ENCODE results near the gene TREH.

Gene TREH

DNA sequence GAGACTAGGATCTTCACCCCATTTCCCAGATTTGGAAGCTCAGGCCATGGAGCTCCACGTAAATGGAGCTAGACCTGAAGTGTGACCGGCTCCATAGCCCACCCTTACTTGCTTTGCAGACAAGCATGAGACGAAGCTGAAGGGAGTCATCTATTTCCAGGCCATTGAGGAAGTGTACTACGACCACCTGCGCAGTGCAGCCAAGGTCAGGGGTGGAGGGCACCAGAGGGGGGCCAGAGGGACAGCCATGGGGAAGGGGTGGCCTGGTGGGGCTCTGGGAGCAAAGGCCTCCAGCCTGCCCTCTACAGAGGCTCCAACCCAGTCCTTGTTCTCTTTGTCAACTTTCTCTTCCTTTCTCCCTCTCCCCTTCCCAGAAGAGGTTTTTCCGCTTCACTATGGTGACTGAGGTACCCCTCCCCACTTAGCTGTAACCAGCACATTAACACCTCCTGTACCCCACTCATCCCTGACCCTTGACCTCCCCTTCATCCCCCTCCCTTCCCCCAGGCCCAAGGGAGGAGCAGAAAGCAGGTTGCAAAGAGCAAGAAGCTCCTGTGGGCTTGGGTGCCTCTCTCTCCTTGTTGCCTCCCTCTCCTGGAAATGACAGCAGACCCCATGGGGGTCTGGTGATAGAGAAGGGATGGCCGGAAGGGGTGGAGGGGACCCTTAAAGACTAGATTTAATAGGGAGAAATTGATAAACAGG, 23.8 kb downstream of the TREH start:
- no peaks in the 10 kb centered on the region for H3K27me3 ChIP-seq (ENCODE audit: control insufficient read depth, insufficient read depth, low read length)
- H3K36me3 ChIP-seq (ENCODE audit: control insufficient read depth, low read depth, low read length), result peaks cover 17% of the 10 kb centered on the region
- H3K9ac ChIP-seq (ENCODE audit: low read length), result no peak overlapping the region
- no peaks in the 10 kb centered on the region for H3K9me3 ChIP-seq (ENCODE audit: control insufficient read depth, low read depth, low read length)
- no peak overlapping the region for H3K27ac ChIP-seq (ENCODE audit: low read length)
- peaks cover 20% of the 10 kb centered on the region for H3K4me1 ChIP-seq (ENCODE audit: control insufficient read depth, low read depth, low read length)
- H3K4me3 ChIP-seq (ENCODE audit: low read length), result no peak overlapping the region

DNA sequence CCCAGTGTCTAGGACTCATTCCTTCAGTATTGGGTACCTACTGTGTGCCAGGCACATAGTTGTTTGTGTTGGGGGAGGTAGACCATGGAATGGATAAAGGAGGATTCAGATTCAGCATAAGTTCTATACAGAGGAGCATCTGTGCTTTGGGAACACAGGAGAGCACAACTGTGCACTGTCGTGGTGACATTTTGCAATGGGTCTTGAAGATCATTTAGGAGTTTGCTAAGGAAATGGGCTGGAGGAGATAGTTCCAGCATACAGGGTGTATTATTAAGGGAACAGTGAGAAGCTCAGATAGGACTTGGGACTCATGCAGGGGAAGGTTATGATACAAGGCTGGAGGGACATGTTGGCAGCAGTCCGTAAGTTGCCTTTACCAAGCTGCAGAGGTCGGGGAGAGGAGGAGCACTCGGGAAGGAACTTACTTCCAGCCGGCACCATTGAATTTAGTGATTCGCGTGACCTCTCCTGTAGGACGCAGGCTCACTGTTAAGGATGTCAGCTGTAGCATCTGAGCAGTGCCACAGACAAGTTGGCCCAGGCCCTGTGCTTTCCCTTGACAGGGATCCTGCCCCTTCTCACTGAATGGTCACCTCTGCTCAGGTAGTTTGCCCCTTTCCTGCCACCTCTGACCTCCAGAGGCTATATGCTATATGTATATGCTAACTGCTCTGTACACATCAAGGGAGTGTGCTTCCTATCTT, 25.6 kb downstream of the TREH start:
- Histone ChIP-seq H3K27me3 (ENCODE audit: control insufficient read depth, insufficient read depth, low read length) (no peaks in the 10 kb centered on the region), H3K27ac (ENCODE audit: low read length) (no peak overlapping the region), H3K9me3 (ENCODE audit: control insufficient read depth, low read depth, low read length) (no peaks in the 10 kb centered on the region), H3K9ac (ENCODE audit: low read length) (no peak overlapping the region), H3K4me3 (ENCODE audit: low read length) (no peak overlapping the region), H3K4me1 (ENCODE audit: control insufficient read depth, low read depth, low read length) (peaks cover 5% of the 10 kb centered on the region), H3K36me3 (ENCODE audit: control insufficient read depth, low read depth, low read length) (peaks cover 29% of the 10 kb centered on the region)

DNA sequence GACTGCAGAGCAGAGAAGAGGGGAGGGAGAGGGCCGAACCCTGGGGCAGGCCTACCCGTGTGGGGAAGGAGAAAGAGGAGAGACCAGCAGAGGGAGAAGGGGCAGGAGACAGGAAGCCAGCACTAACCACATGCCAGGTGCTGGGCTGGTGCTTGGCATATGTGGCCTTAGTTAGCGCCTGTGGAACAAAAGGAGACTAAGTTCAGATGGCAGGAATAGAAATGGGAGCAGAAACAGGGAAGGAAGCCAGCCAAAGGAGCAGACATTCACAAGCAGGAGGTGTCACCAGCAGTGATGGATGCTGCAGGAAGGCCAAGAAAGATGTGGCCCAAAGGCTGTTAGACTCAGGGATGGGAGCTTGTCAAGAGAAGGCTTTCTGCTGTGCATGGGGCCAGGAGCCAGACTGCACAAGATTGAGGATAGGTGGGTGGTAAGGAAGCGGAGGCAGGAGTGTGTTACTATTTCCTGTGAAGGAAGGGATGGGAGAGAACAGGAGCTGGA, 26.7 kb downstream of the TREH start:
- H3K36me3 ChIP-seq (ENCODE audit: control insufficient read depth, low read depth, low read length), result peaks cover 38% of the 10 kb centered on the region
- H3K9me3 ChIP-seq (ENCODE audit: control insufficient read depth, low read depth, low read length), result no peaks in the 10 kb centered on the region
- no peak overlapping the region for H3K27ac ChIP-seq (ENCODE audit: low read length)
- H3K4me3 ChIP-seq (ENCODE audit: low read length), result no peak overlapping the region
- H3K9ac ChIP-seq (ENCODE audit: low read length), result no peak overlapping the region
- H3K4me1 ChIP-seq (ENCODE audit: control insufficient read depth, low read depth, low read length), result no peaks in the 10 kb centered on the region
- H3K27me3 ChIP-seq (ENCODE audit: control insufficient read depth, insufficient read depth, low read length), result no peaks in the 10 kb centered on the region

DNA sequence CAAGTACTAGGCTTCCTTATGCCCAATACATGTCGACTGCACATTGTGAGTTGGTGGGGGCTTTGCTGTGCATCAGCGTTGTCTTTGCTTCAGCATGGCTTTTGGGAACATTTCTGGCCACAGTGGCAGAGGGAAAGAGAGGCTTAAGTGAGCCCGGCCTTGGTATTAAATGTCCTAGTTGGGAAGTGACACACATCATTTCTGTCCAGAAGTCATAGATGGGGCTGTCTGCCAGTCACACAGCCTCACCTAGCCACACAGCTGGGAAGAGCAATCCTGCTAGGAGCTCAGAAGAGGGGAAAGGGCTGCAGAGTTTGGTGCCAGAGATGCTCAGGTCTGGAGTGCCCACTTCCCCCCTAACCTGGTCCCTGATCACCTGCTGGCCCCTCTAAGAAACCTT, 27.6 kb downstream of the TREH start:
- no peaks in the 10 kb centered on the region for H3K27me3 ChIP-seq (ENCODE audit: control insufficient read depth, insufficient read depth, low read length)
- no peak overlapping the region for H3K9ac ChIP-seq (ENCODE audit: low read length)
- no peak overlapping the region for H3K4me3 ChIP-seq (ENCODE audit: low read length)
- H3K27ac ChIP-seq (ENCODE audit: low read length), result no peak overlapping the region
- H3K4me1 ChIP-seq (ENCODE audit: control insufficient read depth, low read depth, low read length), result no peaks in the 10 kb centered on the region
- peaks cover 35% of the 10 kb centered on the region for H3K36me3 ChIP-seq (ENCODE audit: control insufficient read depth, low read depth, low read length)
- H3K9me3 ChIP-seq (ENCODE audit: control insufficient read depth, low read depth, low read length), result no peaks in the 10 kb centered on the region

DNA sequence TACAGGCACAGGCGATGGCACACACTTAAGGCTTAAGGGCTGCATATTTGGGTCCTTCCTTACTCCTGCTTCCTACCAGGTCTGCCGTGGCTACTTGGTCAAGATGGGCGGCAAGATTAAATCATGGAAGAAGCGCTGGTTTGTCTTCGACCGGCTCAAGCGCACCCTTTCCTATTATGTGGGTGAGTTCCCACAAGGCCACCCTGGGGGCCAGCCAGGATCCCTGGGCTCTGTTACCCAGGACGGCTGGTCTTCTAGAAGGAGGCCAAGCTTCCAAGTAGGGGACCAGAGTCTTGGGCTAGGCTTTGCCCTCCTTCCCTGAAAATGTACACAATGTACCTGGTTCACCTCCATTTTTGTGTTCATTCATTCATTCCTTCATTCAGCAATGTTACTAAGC, 29.1 kb downstream of the TREH start:
- no peak overlapping the region for H3K27ac ChIP-seq (ENCODE audit: low read length)
- H3K9me3 ChIP-seq (ENCODE audit: control insufficient read depth, low read depth, low read length), result no peaks in the 10 kb centered on the region
- H3K27me3 ChIP-seq (ENCODE audit: control insufficient read depth, insufficient read depth, low read length), result no peaks in the 10 kb centered on the region
- H3K9ac ChIP-seq (ENCODE audit: low read length), result no peak overlapping the region
- H3K4me3 ChIP-seq (ENCODE audit: low read length), result no peak overlapping the region
- peaks cover 45% of the 10 kb centered on the region for H3K36me3 ChIP-seq (ENCODE audit: control insufficient read depth, low read depth, low read length)
- H3K4me1 ChIP-seq (ENCODE audit: control insufficient read depth, low read depth, low read length), result no peaks in the 10 kb centered on the region

DNA sequence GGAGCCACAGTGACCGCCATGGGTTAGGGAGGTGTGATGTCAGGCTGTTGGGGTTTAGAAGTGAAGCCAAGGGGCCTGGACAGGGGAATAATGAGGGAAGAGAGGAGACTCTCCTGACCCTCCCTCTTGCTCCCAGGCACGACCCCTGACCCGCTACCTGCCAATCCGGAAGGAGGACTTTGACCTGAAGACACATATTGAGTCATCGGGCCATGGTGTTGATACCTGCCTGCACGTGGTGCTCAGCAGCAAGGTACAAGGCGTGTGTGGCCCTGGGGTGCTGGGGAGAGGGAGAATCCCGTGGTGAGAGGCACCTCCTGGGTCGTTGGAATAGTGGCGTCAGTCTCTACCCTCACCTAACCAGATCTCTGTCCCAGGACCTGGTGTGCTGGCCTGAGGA, 29.5 kb downstream of the TREH start:
- peaks cover 47% of the 10 kb centered on the region for H3K36me3 ChIP-seq (ENCODE audit: control insufficient read depth, low read depth, low read length)
- no peaks in the 10 kb centered on the region for H3K9me3 ChIP-seq (ENCODE audit: control insufficient read depth, low read depth, low read length)
- H3K4me1 ChIP-seq (ENCODE audit: control insufficient read depth, low read depth, low read length), result no peaks in the 10 kb centered on the region
- no peak overlapping the region for H3K9ac ChIP-seq (ENCODE audit: low read length)
- no peaks in the 10 kb centered on the region for H3K27me3 ChIP-seq (ENCODE audit: control insufficient read depth, insufficient read depth, low read length)
- no peak overlapping the region for H3K4me3 ChIP-seq (ENCODE audit: low read length)
- H3K27ac ChIP-seq (ENCODE audit: low read length), result no peak overlapping the region

GRCh38 chr11:118648291-118648690, 31.2 kb downstream of the TREH start:
- Histone ChIP-seq H3K4me3 (ENCODE audit: low read length) (no peak overlapping the region), H3K4me1 (ENCODE audit: control insufficient read depth, low read depth, low read length) (no peaks in the 10 kb centered on the region), H3K27me3 (ENCODE audit: control insufficient read depth, insufficient read depth, low read length) (no peaks in the 10 kb centered on the region), H3K9me3 (ENCODE audit: control insufficient read depth, low read depth, low read length) (no peaks in the 10 kb centered on the region), H3K9ac (ENCODE audit: low read length) (no peak overlapping the region), H3K27ac (ENCODE audit: low read length) (no peak overlapping the region), H3K36me3 (ENCODE audit: control insufficient read depth, low read depth, low read length) (peaks cover 52% of the 10 kb centered on the region)

GRCh38 chr11:118646393-118646792, 33.1 kb downstream of the TREH start:
- Histone ChIP-seq H3K27ac (ENCODE audit: low read length) (no peak overlapping the region), H3K4me3 (ENCODE audit: low read length) (no peak overlapping the region), H3K27me3 (ENCODE audit: control insufficient read depth, insufficient read depth, low read length) (no peaks in the 10 kb centered on the region), H3K9me3 (ENCODE audit: control insufficient read depth, low read depth, low read length) (no peaks in the 10 kb centered on the region), H3K9ac (ENCODE audit: low read length) (no peak overlapping the region), H3K4me1 (ENCODE audit: control insufficient read depth, low read depth, low read length) (no peaks in the 10 kb centered on the region), H3K36me3 (ENCODE audit: control insufficient read depth, low read depth, low read length) (peaks cover 64% of the 10 kb centered on the region)

- Histone ChIP-seq H3K4me1 (ENCODE audit: control insufficient read depth, low read depth, low read length) (no peaks in the 10 kb centered on the region), H3K9ac (ENCODE audit: low read length) (no peak overlapping the region), H3K27me3 (ENCODE audit: control insufficient read depth, insufficient read depth, low read length) (no peaks in the 10 kb centered on the region), H3K36me3 (ENCODE audit: control insufficient read depth, low read depth, low read length) (peaks cover 58% of the 10 kb centered on the region), H3K9me3 (ENCODE audit: control insufficient read depth, low read depth, low read length) (no peaks in the 10 kb centered on the region), H3K27ac (ENCODE audit: low read length) (no peak overlapping the region), H3K4me3 (ENCODE audit: low read length) (no peak overlapping the region)
Observed at GRCh38 chr11:118645066-118645715, 34.3 kb downstream of the TREH start.

DNA sequence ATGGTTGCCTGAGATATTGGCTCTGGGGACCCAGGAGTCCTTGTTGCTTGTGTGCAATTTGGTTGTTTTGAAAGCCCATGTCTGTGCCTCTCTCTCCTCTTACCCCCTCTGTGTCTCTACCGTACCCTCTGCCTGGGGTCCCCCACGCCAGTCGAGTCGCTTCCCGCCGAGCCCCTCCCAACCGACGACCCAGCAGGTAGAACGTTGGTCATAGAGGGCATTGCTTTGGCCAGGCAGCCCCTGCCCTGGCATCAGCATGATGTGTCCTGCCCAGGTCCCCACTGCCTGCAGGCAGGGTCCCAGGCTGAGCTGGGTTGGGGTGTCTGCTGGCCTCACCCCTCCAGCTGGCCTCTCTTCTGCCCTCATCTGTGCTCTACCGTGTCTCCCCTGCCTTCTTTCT, 35.0 kb downstream of the TREH start:
- no peaks in the 10 kb centered on the region for H3K4me1 ChIP-seq (ENCODE audit: control insufficient read depth, low read depth, low read length)
- H3K27me3 ChIP-seq (ENCODE audit: control insufficient read depth, insufficient read depth, low read length), result no peaks in the 10 kb centered on the region
- no peak overlapping the region for H3K4me3 ChIP-seq (ENCODE audit: low read length)
- peaks cover 56% of the 10 kb centered on the region for H3K36me3 ChIP-seq (ENCODE audit: control insufficient read depth, low read depth, low read length)
- no peaks in the 10 kb centered on the region for H3K9me3 ChIP-seq (ENCODE audit: control insufficient read depth, low read depth, low read length)
- H3K27ac ChIP-seq (ENCODE audit: low read length), result no peak overlapping the region
- H3K9ac ChIP-seq (ENCODE audit: low read length), result no peak overlapping the region

GRCh38 chr11:118643995-118644345, 35.5 kb downstream of the TREH start:
- H3K9ac ChIP-seq (ENCODE audit: low read length), result no peak overlapping the region

More at GRCh38 chr11:118643995-118644345, 35.5 kb downstream of the TREH start:
- no peak overlapping the region for H3K27ac ChIP-seq (ENCODE audit: low read length)
- no peaks in the 10 kb centered on the region for H3K4me1 ChIP-seq (ENCODE audit: control insufficient read depth, low read depth, low read length)
- peaks cover 55% of the 10 kb centered on the region for H3K36me3 ChIP-seq (ENCODE audit: control insufficient read depth, low read depth, low read length)
- no peak overlapping the region for H3K4me3 ChIP-seq (ENCODE audit: low read length)
- no peaks in the 10 kb centered on the region for H3K27me3 ChIP-seq (ENCODE audit: control insufficient read depth, insufficient read depth, low read length)
- no peaks in the 10 kb centered on the region for H3K9me3 ChIP-seq (ENCODE audit: control insufficient read depth, low read depth, low read length)
